Esophagus muscularis mucosa (tissue), 4 donors: ENCODE data around the gene STIMATE.

Source experiments
- EP300 ChIP-seq: sonication (generic); formaldehyde crosslinking; IDR thresholded peaks from one replicate; pipeline ENCODE4 v1.6.1; 2017; ENCODE audit warnings: antibody characterized with exemption
- POLR2A ChIP-seq: fragments of 450-650 bp; IDR thresholded peaks from one replicate; pipeline ENCODE4 v1.6.1; 2017; ENCODE audit warnings: antibody characterized with exemption, moderate library complexity, mild to moderate bottlenecking, low read depth
- POLR2AphosphoS5 ChIP-seq, 2 donors: sonication (generic); formaldehyde crosslinking; IDR thresholded peaks; one replicate each; pipeline ENCODE4 v1.6.1; 2017; ENCODE audit warnings: antibody characterized with exemption in 2 of 2
- TF ChIP-seq, protein P1 (sequence below), 3 experiments: fragments of 200-600 bp in 2 of 3; fragments of 450-650 bp in 1 of 3; sonication (generic) in 2 of 3; IDR thresholded peaks; one replicate each; pipeline ENCODE4 v1.5.1; 2017 to 2019; ENCODE audit warnings: antibody characterized with exemption in 3 of 3, mild to moderate bottlenecking in 2 of 3, moderate library complexity in 1 of 3

DNA sequence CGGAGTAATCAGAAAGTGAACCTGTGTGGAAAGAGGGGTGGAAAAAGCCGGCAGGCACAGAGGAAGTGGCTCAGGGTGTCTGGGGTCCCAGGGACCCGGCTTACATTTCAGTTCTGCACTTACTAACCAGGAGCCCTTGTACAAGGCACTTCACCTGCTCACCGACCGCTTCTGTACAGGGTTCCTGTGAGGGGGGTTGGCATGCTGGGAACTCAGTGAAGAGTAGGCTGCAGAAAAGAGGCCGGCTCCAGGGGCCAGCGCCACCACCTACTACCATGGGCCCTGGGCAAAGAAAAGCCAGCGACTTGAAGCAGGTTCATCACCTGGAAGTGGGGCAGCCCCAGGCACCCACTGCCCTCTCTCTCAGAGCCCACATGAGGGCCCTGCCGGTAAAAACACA lies 6.2 kb downstream of the STIMATE start:
- TF ChIP-seq, protein P1, sequence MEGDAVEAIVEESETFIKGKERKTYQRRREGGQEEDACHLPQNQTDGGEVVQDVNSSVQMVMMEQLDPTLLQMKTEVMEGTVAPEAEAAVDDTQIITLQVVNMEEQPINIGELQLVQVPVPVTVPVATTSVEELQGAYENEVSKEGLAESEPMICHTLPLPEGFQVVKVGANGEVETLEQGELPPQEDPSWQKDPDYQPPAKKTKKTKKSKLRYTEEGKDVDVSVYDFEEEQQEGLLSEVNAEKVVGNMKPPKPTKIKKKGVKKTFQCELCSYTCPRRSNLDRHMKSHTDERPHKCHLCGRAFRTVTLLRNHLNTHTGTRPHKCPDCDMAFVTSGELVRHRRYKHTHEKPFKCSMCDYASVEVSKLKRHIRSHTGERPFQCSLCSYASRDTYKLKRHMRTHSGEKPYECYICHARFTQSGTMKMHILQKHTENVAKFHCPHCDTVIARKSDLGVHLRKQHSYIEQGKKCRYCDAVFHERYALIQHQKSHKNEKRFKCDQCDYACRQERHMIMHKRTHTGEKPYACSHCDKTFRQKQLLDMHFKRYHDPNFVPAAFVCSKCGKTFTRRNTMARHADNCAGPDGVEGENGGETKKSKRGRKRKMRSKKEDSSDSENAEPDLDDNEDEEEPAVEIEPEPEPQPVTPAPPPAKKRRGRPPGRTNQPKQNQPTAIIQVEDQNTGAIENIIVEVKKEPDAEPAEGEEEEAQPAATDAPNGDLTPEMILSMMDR (IDR thresholded peaks at IDR 0.05): no peak
- no peak for TF ChIP-seq POLR2AphosphoS5 (IDR thresholded peaks at IDR 0.05)
- TF ChIP-seq POLR2A: no peak
- no peak for TF ChIP-seq EP300
